NCI-H510A (cell line): ENCODE results near the gene CHST11.

Experiments used
- DNase-seq: peaks from one replicate; lab custom pipeline; 2025; lab: John Stamatoyannopoulos, UW

CHST11 gene

GRCh38 chr12:104630230-104630670, 173.5 kb downstream of the CHST11 start:
- peak; percentile 82 for DNase-seq

GRCh38 chr12:104631867-104632266, 175.1 kb downstream of the CHST11 start:
- DNase-seq = no peak

GRCh38 chr12:104632724-104633201, 176.0 kb downstream of the CHST11 start:
- DNase-seq = no peak

GRCh38 chr12:104634044-104634443, 177.3 kb downstream of the CHST11 start:
- no peak for DNase-seq

GRCh38 chr12:104634852-104635251, 178.1 kb downstream of the CHST11 start:
- no peak for DNase-seq

GRCh38 chr12:104635607-104636343, 179.0 kb downstream of the CHST11 start:
- DNase-seq = no peak

- no peak for DNase-seq
These were observed 179.7 kb downstream of the CHST11 start for GRCh38 chr12:104636496-104636895.

- no peak for DNase-seq
These were observed 180.9 kb downstream of the CHST11 start for GRCh38 chr12:104637604-104638003.

GRCh38 chr12:104638218-104638850, 181.6 kb downstream of the CHST11 start:
- no peak for DNase-seq

GRCh38 chr12:104638851-104639240, 182.1 kb downstream of the CHST11 start:
- no peak for DNase-seq

GRCh38 chr12:104640956-104641355, 184.2 kb downstream of the CHST11 start:
- DNase-seq = no peak

GRCh38 chr12:104641862-104642261, 185.1 kb downstream of the CHST11 start:
- DNase-seq = no peak

GRCh38 chr12:104643093-104643818, 186.5 kb downstream of the CHST11 start:
- no peak for DNase-seq

GRCh38 chr12:104643819-104644669, 187.3 kb downstream of the CHST11 start:
- peak; percentile 86 for DNase-seq

- DNase-seq = no peak
These were observed 192.0 kb downstream of the CHST11 start for GRCh38 chr12:104648756-104649155.

GRCh38 chr12:104649217-104649824, 192.6 kb downstream of the CHST11 start:
- DNase-seq = no peak

- DNase-seq = no peak
These were observed 193.2 kb downstream of the CHST11 start for GRCh38 chr12:104649921-104650320.

- DNase-seq = no peak
These were observed 193.8 kb downstream of the CHST11 start for GRCh38 chr12:104650541-104650940.

GRCh38 chr12:104651811-104652210, 195.1 kb downstream of the CHST11 start:
- DNase-seq = no peak

- DNase-seq = no peak
These were observed 195.6 kb downstream of the CHST11 start for GRCh38 chr12:104652358-104652757.

- no peak for DNase-seq
These were observed 196.2 kb downstream of the CHST11 start for GRCh38 chr12:104652910-104653309.
